A549 (cell line): ENCODE results near the gene ZNF385D.

ENCODE experiments used
- CHD2 ChIP-seq: fragments of 150-350 bp; IDR thresholded peaks from 2 replicates; pipeline ENCODE4 v1.6.1; 2014; ENCODE audit warnings: low read length; ENCODE audit not compliant: partially characterized antibody
- CTCF ChIP-seq: fragments of >200 bp; sonication (Bioruptor Twin); formaldehyde crosslinking; IDR thresholded peaks from 3 replicates; pipeline ENCODE4 v1.5.1; 2016
- ELK1 ChIP-seq: fragments of 150-350 bp; IDR thresholded peaks from 2 replicates; pipeline ENCODE4 v1.6.1; 2014; ENCODE audit warnings: low read depth, mild to moderate bottlenecking, low read length
- HEYL ChIP-seq: fragments of 250-450 bp; sonication (Bioruptor Pico); IDR thresholded peaks from 2 replicates; pipeline ENCODE4 v1.8.0; 2021; ENCODE audit warnings: mild to moderate bottlenecking, moderate library complexity
- MAFK ChIP-seq: fragments of 450-650 bp; IDR thresholded peaks from 2 replicates; pipeline ENCODE4 v1.6.1; 2014; ENCODE audit not compliant: partially characterized antibody
- NFE2L2 ChIP-seq: fragments of 150-350 bp; conservative IDR thresholded peaks from 2 replicates; pipeline ENCODE4 v1.6.1; 2014; ENCODE audit warnings: low read length
- PHF8 ChIP-seq: fragments of 200-600 bp; sonication (generic); IDR thresholded peaks from 2 replicates; pipeline ENCODE4 v1.6.1; 2016; ENCODE audit warnings: low read depth, mild to moderate bottlenecking, antibody characterized with exemption, moderate library complexity, borderline replicate concordance
- POLR2A ChIP-seq: IDR thresholded peaks from 2 replicates; pipeline ENCODE4 v1.6.1; 2012; ENCODE audit warnings: mild to moderate bottlenecking, low read length
- RFX5 ChIP-seq: fragments of 450-650 bp; IDR thresholded peaks from 2 replicates; pipeline ENCODE4 v1.7.1; 2014; ENCODE audit warnings: antibody characterized with exemption, mild to moderate bottlenecking, moderate library complexity
- RNF2 ChIP-seq: fragments of 200-600 bp; sonication (generic); IDR thresholded peaks from 2 replicates; pipeline ENCODE4 v1.6.1; 2016; ENCODE audit warnings: low read depth, mild to moderate bottlenecking, antibody characterized with exemption, moderate library complexity, borderline replicate concordance
- SMC3 ChIP-seq: fragments of >200 bp; sonication (Bioruptor Twin); formaldehyde crosslinking; IDR thresholded peaks from 3 replicates; pipeline ENCODE4 v1.6.1; 2018; ENCODE audit warnings: inconsistent platforms

GRCh38 chr3:21621181-21621651 is 129.8 kb downstream of the ZNF385D start:
- TF ChIP-seq CTCF = no peak
- TF ChIP-seq POLR2A = no peak
- TF ChIP-seq CHD2 = no peak
- no peak for TF ChIP-seq RFX5
- TF ChIP-seq HEYL (CRISPR knock-in tag) = no peak
- TF ChIP-seq RNF2 = no peak
- peak; percentile 85 for TF ChIP-seq MAFK
- TF ChIP-seq ELK1 = no peak
- TF ChIP-seq NFE2L2 = no peak
- no peak for TF ChIP-seq PHF8
- no peak for TF ChIP-seq SMC3
